Spleen (tissue), 11 donors: ENCODE measurements around the gene RNPC3. TPM values are rescaled to one million over a fixed set of nuclear protein-coding genes. Genes with fewer than 3 reads are reported as not detected.
A peak's percentile ranks its signal among the peaks of the same experiment; 100 is the strongest.

Experiments used
- DNase-seq: peaks from one replicate; pipeline ENCODE4 v3.0.0-alpha.2; 2020
- H3K27ac ChIP-seq, 8 donors: fragments of 200-600 bp; sonication (generic) in 7 of 8; 1 replicate in 4 of 8; 2 replicates in 4 of 8; pipeline versions ENCODE4 v1.5.0 to v1.8.0; 2016 to 2021; ENCODE audit warnings: inconsistent platforms in 4 of 8, mild to moderate bottlenecking in 4 of 8, moderate library complexity in 1 of 8
- H3K27me3 ChIP-seq, 7 donors: fragments of 200-600 bp; sonication (generic) in 6 of 7; replicated peaks in 1 of 7; 1 replicate in 4 of 7; 2 replicates in 3 of 7; pipeline versions ENCODE4 v1.5.0 to v1.8.0; 2016 to 2021; ENCODE audit warnings: inconsistent platforms in 3 of 7, mild to moderate bottlenecking in 1 of 7
- H3K36me3 ChIP-seq, 6 donors: fragments of 200-600 bp; sonication (generic) in 5 of 6; 1 replicate in 4 of 6; 2 replicates in 2 of 6; pipeline versions ENCODE4 v1.5.0 to v1.8.0; 2016 to 2021; ENCODE audit warnings: inconsistent platforms in 2 of 6
- H3K4me1 ChIP-seq, 6 donors: fragments of 200-600 bp; sonication (generic) in 5 of 6; 1 replicate in 3 of 6; 2 replicates in 3 of 6; pipeline versions ENCODE4 v1.5.0 to v1.8.0; 2016 to 2021; ENCODE audit warnings: inconsistent platforms in 3 of 6
- H3K4me3 ChIP-seq, 8 donors: fragments of 200-600 bp; sonication (generic) in 7 of 8; 1 replicate in 4 of 8; 2 replicates in 4 of 8; pipeline versions ENCODE4 v1.5.0 to v1.8.0; 2016 to 2021; ENCODE audit warnings: inconsistent platforms in 4 of 8, mild to moderate bottlenecking in 4 of 8, moderate library complexity in 2 of 8
- H3K9me3 ChIP-seq, 8 donors: fragments of 200-600 bp; sonication (generic) in 7 of 8; 1 replicate in 4 of 8; 2 replicates in 4 of 8; pipeline versions ENCODE4 v1.5.0 to v1.8.0; 2016 to 2021; ENCODE audit warnings: inconsistent platforms in 4 of 8
- CTCF ChIP-seq, 11 experiments: fragments of 200-600 bp in 7 of 11; fragments of 450-650 bp in 4 of 11; sonication (generic) in 4 of 11; IDR thresholded peaks in 8 of 11; conservative IDR thresholded peaks in 3 of 11; 1 replicate in 7 of 11; 2 replicates in 4 of 11; pipeline versions ENCODE4 v1.4.0 to v1.8.0; 2016 to 2021; ENCODE audit warnings: antibody characterized with exemption in 11 of 11, inconsistent platforms in 4 of 11, mild to moderate bottlenecking in 1 of 11
- POLR2A ChIP-seq, 3 donors: fragments of 450-650 bp; IDR thresholded peaks; one replicate each; pipeline ENCODE4 v1.5.1; 2017; ENCODE audit warnings: antibody characterized with exemption in 3 of 3, mild to moderate bottlenecking in 1 of 3
- POLR2AphosphoS5 ChIP-seq, 3 donors: sonication (generic); formaldehyde crosslinking; IDR thresholded peaks; one replicate each; pipeline ENCODE4 v1.5.1; 2017; ENCODE audit warnings: antibody characterized with exemption in 3 of 3
- whole genome bisulfite sequencing, 5 donors: extraction: QIAGEN DNeasy Blood & Tissue Kit in 3 of 5; methylation state at CpG; one replicate each; pipeline versions ENCODE4 v1.1.5 to v1.1.7; 2013 to 2018; 5-methylcytosine and 5-hydroxymethylcytosine counted together
- intact Hi-C: fragments of 100-400 bp; cut with DNase I; formaldehyde crosslinking; loops from one replicate; pipeline ENCODE4 v1.15.0; 2023; ENCODE audit warnings: low total_unique reads
- polyA plus RNA-seq, 3 donors: library from polyadenylated mRNA; stranded (reverse); fragments of 200-250 nt; gene quantifications; one replicate each; pipeline ENCODE4 v1.2.1, GENCODE V29; 2013
- total RNA-seq, 7 donors: library from RNA; depleted of rRNA in 3 of 7; stranded (reverse); fragments of >200 nt in 3 of 7; fragmentation: NEBNext Ultra II Directional in 4 of 7; extraction: Animal tissue kit (Norgen Biotek cat#: 25700) in 4 of 7; gene quantifications; one replicate each; pipeline versions ENCODE4 v1.1.0 to v1.2.1, GENCODE V29; 2016 to 2021
- donor health status: healthy with polysubstance abuse.
- donor health status: DM: no; HTN: no; CAD: no; lungs with moderate emphysema.
- donor health status: DM: no; HTN: no; CAD: no.
- donor health status: Bipolar disorder and iron deficiency.
- donor health status: healthy.
- donor health status: DM: no; HTN: no; CAD: no.
- donor health status: DM: yes; HTN: yes; CAD: no.

Gene RNPC3
- total and polyA plus RNA-seq, 10 donors, result 9.7 to 60.6 (median 41.1) TPM

GRCh38 chr1:103527331-103527730 lies 1.8 kb downstream of the RNPC3 start:
- DNase-seq, result no peak
- no peak overlapping the region for H3K27ac ChIP-seq
- intact Hi-C loops, result no loop called here
- H3K27me3 ChIP-seq, result no peaks in the 10 kb centered on the region
- H3K9me3 ChIP-seq, result no peaks in the 10 kb centered on the region
- H3K4me1 ChIP-seq, result peaks cover 24 to 70% (median 52%) of the 10 kb centered on the region in 6 donors
- peaks cover 0 to 43% (median 9%) of the 10 kb centered on the region in 6 donors for H3K36me3 ChIP-seq
- TF ChIP-seq POLR2A (IDR thresholded peaks at IDR 0.05) (no peak), POLR2AphosphoS5 (IDR thresholded peaks at IDR 0.05) (no peak), CTCF (IDR thresholded peaks at IDR 0.05 in 8 of 11, conservative IDR thresholded peaks at IDR 0.05 in 3 of 11) (no peak)
- H3K4me3 ChIP-seq, result peak overlapping the region in 5 of 8 donors; percentile 73 to 96 (median 85)
- 48 to 68% (median 65%) methylated on average over 2 of the region's 2 CpGs for WGBS, 5 donors

- peaks cover 24 to 90% (median 60%) of the 10 kb centered on the region in 6 donors for H3K4me1 ChIP-seq
- WGBS, 5 donors, result 80 to 93% (median 87%) methylated on average over 8 of the region's 8 CpGs
Observed at GRCh38 chr1:103529746-103530145, 4.2 kb downstream of the RNPC3 start.

GRCh38 chr1:103538226-103538625 lies 12.7 kb downstream of the RNPC3 start:
- Histone ChIP-seq H3K27me3 (no peaks in the 10 kb centered on the region), H3K4me3 (no peak overlapping the region), H3K27ac (no peak overlapping the region), H3K9me3 (no peaks in the 10 kb centered on the region), H3K4me1 (peaks cover 0 to 15% (median 4%) of the 10 kb centered on the region in 6 donors), H3K36me3 (peaks cover 6 to 100% (median 86%) of the 10 kb centered on the region in 6 donors)
- no peak for DNase-seq
- 95 to 97% (median 96%) methylated on average over 2 of the region's 2 CpGs for WGBS, 5 donors
- TF ChIP-seq POLR2A (IDR thresholded peaks at IDR 0.05) (no peak), CTCF (IDR thresholded peaks at IDR 0.05 in 8 of 11, conservative IDR thresholded peaks at IDR 0.05 in 3 of 11) (no peak)
- intact Hi-C loops, result no loop called here

More at GRCh38 chr1:103529746-103530145, 4.2 kb downstream of the RNPC3 start:
- Histone ChIP-seq H3K4me3 (no peak overlapping the region), H3K36me3 (peaks cover 0 to 67% (median 17%) of the 10 kb centered on the region in 6 donors), H3K27ac (no peak overlapping the region), H3K9me3 (no peaks in the 10 kb centered on the region), H3K27me3 (no peaks in the 10 kb centered on the region)
- TF ChIP-seq POLR2AphosphoS5 (IDR thresholded peaks at IDR 0.05) (no peak), CTCF (IDR thresholded peaks at IDR 0.05 in 8 of 11, conservative IDR thresholded peaks at IDR 0.05 in 3 of 11) (no peak), POLR2A (IDR thresholded peaks at IDR 0.05) (no peak)
- peak; percentile 60 for DNase-seq
- intact Hi-C loops, result no loop called here

GRCh38 chr1:103541431-103541830 lies 15.9 kb downstream of the RNPC3 start:
- no peak for DNase-seq
- H3K4me1 ChIP-seq, result no peaks in the 10 kb centered on the region
- no peaks in the 10 kb centered on the region for H3K27me3 ChIP-seq
- intact Hi-C loops, result no loop called here
- WGBS, 5 donors, result 87 to 93% (median 90%) methylated on average over 3 of the region's 3 CpGs
- no peak overlapping the region for H3K4me3 ChIP-seq
- peaks cover 6 to 100% (median 91%) of the 10 kb centered on the region in 6 donors for H3K36me3 ChIP-seq
- TF ChIP-seq CTCF (IDR thresholded peaks at IDR 0.05 in 8 of 11, conservative IDR thresholded peaks at IDR 0.05 in 3 of 11), result no peak
- TF ChIP-seq POLR2AphosphoS5 (IDR thresholded peaks at IDR 0.05), result no peak
- TF ChIP-seq POLR2A (IDR thresholded peaks at IDR 0.05), result no peak
- H3K27ac ChIP-seq, result no peak overlapping the region
- H3K9me3 ChIP-seq, result no peaks in the 10 kb centered on the region
